ENCODE results near the gene MED23.

The MED23 gene

DNA sequence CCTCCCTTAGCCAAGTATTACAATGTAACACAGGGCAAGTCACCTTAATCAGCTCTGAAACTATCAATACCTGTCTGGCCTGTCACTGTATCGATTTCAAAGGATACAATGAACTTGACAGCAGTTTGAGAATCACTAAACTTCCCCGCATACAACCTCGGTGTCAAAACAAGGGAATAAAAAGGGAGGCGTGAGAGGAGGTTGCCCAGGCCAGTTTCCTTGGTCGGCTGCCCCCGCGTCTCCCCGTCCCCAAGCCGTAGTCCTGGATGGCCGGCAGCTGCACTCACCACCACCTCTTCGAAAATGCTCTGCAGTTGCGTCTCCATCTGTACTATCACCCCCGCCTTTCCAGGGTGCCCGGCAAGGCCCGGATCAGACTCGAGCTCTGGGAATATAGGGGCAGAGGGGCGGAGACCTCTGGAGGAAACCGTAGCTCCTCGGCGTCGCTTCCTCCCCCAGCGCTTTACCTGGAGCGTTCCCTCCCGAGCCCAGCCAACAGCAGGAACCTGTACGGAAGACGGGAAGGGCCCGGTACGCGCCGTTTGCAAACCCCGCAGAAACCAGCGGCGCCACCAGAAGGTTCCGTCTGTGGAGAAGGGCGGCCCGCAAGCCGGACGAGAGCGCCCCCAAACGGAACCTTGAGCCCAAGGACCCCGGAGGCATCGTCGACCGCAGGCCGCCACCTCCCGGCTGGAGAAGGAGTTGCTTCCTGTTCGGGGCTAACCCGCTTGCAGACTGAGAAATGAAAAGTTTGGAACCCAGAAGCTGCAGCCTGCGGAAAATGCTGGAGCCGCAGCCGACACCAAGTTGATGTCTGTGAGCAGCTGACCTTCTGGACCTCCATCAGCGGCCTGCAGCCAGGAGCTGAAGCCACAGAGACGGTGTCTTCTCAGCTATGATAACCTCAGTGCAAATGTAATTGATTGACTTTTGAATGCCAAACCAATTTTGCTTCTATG lies at the start of gene MED23:
MED23 (minus strand) TSS at position 519 of the 959 bp plus-strand sequence; CDS start at position 326, 193 bp downstream.
- peak; percentile 99 for TF ChIP-seq CTCF (IDR thresholded peaks at IDR 0.05; ENCODE audit: insufficient read depth, missing control alignments)
- FAIRE-seq (no peak), DNase-seq (ENCODE audit: insufficient read length, low spot score) (peak; percentile 60)

GRCh38 chr6:131673184-131673583 lies 45.1 kb upstream of the MED23 start:
- no peak for TF ChIP-seq CTCF (IDR thresholded peaks at IDR 0.05; ENCODE audit: insufficient read depth, missing control alignments)
- DNase-seq (ENCODE audit: insufficient read length, low spot score), result no peak
- no peak for FAIRE-seq

DNA sequence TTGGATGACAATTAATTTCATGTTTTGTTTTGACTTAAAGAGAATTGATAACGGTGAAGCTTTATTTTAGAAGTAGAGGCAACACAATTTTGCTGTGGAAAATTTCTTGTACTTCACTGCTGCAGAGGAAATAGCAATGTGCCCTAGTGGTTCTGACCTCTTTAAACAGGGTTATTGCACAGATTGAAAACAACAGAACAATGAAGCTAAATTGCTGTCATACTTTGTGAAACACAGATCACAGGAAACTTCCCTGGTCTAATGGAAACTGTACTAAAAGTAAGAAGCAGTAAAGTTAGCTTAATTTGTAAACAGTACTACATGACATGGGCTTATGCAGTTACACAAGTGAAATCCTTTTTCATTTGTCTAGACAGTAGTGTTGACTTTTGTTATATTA lies 41.8 kb upstream of the MED23 start:
- FAIRE-seq, result no peak
- TF ChIP-seq CTCF (IDR thresholded peaks at IDR 0.05; ENCODE audit: insufficient read depth, missing control alignments), result no peak
- no peak for DNase-seq (ENCODE audit: insufficient read length, low spot score)

DNA sequence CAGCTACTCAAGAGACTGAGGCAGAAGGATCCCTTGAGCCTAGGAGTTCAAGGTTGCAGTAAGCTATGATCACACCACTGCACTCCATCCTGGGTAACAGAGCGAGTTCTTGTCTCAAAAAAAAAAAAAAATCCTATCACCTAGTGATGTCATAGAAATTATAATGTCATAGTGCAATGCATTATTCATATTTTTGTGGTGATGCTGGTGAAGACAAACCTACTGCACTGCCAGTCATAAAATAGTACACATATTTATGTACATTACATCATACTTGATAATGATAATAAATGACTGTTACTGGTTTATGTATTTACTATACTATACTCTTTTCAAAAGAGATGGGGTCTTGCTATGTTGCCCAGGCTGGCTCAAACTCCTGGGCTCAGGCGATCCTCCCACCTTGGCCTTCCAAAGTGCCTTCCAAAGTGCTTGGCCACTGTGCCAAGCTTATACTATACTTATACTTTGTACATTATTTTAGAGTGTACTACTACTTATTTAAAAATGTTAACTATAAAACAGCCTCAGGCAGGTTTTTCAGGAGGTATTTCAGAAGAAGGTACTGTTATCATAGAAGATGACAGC lies 35.6 kb upstream of the MED23 start:
- no peak for TF ChIP-seq CTCF (IDR thresholded peaks at IDR 0.05; ENCODE audit: insufficient read depth, missing control alignments)
- FAIRE-seq, result no peak
- no peak for DNase-seq (ENCODE audit: insufficient read length, low spot score)

- DNase-seq (ENCODE audit: insufficient read length, low spot score) (no peak), FAIRE-seq (no peak)
- no peak for TF ChIP-seq CTCF (IDR thresholded peaks at IDR 0.05; ENCODE audit: insufficient read depth, missing control alignments)
Measured at GRCh38 chr6:131660195-131660594, 32.2 kb upstream of the MED23 start.

DNA sequence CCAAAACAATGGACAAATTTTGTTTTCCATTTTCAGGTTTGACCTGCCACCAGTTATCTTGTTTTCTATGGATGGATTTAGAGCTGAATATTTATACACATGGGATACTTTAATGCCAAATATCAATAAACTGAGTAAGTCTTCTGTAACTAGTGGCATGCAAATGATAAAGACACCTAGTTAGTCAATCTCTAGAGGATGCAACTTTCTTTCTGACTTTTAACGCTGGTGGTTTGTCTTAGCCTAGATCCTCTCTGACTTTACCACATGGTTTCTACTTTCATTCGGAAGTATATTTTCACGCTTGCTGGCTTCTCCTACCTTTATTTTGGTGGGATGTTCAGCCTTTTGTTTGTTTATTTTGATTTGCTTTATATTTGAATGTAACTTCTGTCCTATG lies 30.2 kb upstream of the MED23 start:
- no peak for TF ChIP-seq CTCF (IDR thresholded peaks at IDR 0.05; ENCODE audit: insufficient read depth, missing control alignments)
- FAIRE-seq, result no peak
- no peak for DNase-seq (ENCODE audit: insufficient read length, low spot score)
